Measurements from ENCODE around the gene HOXB7.

HOXB7 gene

DNA sequence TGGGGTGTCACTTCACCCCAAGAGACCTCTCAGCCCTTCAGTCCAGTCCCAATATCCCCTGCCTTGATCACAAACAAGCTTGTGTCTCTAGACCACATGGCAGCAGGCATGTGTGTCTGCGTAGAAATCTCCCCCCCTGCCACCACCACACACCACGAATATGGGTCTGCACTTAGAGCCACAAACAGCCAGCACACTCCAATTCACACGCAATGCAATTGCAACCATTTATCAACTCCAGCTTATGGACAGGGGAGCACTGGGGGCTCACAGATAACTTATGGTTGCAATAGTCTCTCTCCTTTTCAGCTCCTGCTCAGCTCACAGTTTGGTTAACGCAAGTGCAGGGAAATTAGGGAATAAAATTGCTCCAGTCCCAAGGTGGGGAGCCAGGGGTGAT lies 12.8 kb upstream of the HOXB7 start:
- no peak for DNase-seq (ENCODE audit: low spot score)

DNA sequence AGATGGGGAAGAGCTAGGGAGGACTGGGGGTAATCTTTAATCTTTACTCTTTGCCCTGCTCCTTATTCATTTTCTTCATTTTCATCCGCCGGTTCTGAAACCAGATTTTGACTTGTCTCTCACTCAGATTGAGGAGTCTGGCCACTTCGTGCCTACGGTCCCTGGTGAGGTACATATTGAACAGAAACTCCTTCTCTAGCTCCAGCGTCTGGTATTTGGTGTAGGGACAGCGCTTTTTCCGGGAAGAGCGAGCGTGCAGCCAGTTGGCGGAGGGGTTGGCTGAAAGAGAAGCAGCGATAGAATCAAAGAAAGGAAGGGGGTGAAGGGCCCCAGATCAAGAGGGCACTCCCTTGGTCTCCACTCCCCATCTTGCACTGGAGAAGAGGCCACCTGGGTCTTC lies 12.0 kb upstream of the HOXB7 start:
- no peak for DNase-seq (ENCODE audit: low spot score)

DNA sequence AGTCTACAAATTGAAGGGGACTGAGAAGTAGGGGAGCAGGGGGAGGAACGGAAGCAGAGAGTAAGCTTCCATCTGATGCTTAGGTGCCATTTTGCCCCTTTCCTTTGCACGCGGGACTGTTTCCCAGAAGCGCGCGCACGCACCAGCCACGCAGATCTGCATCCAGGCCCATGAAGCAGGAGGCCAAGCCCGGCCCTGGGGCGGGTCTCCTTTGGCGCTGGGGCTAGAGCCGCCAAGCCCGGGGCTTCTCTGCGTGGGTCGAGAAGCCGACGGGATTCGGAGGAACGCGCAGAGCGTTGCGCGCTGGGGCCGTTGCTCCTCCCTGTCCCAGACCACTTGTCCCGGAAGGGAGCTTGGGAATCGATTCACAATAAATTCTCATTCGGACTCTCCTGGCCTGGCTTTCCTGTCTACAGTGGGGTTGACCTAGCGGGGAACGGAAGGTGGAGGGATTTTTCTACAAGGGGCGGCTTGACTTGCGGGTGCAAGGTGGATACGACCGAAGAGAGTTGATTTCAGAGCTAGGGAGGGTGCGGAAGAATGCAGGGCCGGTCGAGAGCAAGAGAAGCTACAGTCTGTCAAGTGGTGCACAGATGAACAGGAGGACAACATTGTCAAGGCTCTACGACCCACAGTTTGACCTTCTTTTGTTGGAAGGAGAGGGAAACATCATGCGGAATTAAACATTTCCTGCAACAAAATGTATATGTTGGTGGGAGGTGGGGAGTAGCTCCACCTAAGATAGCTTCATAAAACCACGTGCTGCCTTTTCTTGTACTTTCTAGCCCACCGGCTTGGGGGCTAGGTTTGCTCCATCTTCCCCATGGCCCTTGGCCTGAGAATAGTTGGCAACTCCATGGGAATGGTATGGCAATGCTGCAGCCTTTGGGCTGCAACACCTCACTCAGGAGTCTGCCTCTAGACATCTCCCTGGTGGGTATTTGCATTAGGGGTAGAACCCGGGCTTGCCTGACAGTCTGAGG lies 10.9 kb upstream of the HOXB7 start:
- no peak for DNase-seq (ENCODE audit: low spot score)

DNA sequence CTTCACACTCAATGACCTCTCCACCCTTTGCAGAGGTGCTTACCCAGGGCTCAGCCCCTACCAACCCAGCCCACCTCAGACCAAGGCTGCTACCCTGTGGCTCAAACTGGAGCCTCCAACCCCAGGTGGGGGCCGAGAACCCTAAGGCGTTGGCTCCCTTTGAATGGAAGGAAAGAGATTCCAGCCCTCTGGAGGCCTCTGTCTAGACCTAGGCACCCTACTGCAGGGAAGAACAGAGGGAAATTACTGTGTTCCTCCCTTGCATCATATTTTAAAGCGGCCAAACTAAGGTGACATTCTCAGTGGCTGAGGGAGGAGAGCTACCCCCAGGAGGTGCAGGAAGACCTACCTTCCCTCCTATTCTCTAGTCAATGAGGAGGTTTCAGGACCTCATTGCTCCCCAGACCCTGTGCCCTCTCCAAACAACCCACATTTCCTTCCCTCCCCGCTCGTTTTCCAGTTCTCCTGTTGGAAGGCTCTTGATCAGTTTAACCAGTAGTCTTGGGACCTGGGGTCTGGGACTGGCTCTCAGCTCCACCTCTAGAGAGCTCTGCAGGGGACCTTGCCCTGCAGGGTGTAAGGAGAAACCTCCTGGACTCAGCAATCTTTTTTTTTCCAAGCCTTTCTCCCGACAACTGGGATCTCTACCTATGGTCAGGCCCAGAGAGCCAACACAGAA lies 9.8 kb upstream of the HOXB7 start:
- no peak for DNase-seq (ENCODE audit: low spot score)

DNA sequence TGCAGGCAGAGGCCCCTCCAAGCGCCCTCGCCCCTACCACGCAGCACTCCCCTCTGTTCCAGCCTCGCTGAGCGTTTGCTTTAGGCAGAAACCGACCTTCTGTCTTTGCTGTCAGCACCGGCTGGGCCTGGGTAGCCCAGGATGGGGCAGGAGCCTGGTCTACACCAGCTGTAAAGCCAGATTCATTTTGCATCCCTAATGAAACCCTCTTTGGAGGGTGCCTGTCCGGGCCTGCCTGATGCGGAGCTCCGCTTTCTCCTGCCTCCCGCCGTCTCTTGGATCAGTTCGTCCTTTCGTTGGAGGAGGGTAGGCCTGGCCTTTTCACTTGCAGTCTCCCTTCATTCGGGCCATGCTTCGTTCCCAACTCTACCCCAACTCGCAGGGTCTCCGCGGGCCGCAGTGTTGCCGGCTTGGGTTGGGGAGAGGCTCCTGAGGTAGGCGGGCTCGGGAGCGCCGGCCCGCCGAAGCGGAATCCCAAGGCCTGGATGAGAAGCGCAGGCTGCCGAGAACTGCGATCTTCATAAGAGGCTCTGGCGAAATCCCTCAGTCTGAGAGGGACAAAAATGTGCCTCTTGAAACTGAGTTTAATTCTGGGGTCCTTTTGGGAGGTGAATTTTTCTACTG lies 9.1 kb upstream of the HOXB7 start:
- DNase-seq (ENCODE audit: low spot score): no peak

DNA sequence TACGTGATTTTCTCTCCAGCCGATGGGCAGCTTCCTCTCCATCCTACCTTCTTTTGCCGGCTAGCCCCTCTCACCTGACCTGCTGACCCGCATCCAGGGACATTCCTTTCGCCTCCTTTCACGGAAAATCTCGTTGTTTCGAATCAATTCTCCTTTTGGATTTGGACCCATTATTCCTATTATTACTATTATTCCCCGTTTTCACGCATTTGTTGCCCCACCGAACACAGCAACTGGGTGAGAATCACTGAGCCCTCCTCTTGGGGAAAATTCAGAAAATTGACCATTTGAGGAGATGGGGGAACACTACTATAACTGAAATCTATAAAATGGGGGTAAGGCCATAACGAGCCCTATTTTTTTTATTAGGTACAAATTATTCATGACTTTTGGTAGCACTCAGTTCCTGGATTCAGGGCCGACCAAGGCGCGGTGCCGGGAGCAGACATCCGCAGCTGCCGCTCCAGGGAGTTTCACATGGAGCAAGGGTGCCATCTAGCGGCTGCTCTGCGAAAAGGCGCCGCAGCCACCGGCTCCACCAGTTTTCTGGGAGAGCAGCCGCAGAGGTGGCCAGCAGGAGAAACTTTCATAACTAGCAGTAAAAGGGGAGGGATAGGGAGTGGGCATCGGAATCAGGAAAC lies 7.6 kb upstream of the HOXB7 start:
- DNase-seq (ENCODE audit: low spot score): peak; percentile 73

DNA sequence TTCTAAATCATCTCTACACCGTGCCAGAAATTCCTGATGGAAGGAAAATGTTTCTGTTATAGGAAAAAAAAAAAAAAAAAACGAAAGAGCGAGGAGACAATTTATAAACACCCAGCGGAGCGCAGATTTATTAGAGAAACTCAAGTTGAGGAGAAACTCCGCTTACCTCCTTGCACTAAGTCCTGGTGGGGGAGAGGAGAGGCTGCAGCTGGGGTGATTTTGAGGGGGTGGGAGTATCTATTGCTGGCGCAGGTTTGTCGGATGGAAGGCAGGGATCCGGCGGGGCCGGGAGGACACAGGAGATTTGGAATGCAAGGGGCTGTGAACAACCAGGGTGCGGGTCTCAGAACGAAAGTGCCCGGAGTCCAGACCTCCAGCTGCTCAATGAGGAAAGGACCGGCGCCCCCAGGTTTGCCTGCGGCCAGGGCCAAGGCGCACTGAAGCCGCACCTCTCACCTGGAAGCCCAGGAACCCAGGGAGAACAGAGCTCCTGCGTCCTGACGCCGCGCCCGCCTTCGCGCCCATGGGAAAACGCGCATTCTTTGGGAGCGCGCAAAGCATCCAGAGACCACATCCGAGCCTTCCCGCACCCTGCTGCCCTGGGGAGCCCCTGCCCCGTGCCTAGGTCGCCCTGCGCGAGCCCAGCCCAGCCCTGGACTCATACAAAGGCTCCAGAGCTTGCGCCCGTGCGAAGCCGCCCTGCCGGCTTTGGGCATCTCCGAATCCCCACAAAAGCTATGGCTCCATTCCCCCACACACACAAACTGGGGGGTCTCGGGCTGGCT lies 6.8 kb upstream of the HOXB7 start:
- DNase-seq (ENCODE audit: low spot score): no peak

DNA sequence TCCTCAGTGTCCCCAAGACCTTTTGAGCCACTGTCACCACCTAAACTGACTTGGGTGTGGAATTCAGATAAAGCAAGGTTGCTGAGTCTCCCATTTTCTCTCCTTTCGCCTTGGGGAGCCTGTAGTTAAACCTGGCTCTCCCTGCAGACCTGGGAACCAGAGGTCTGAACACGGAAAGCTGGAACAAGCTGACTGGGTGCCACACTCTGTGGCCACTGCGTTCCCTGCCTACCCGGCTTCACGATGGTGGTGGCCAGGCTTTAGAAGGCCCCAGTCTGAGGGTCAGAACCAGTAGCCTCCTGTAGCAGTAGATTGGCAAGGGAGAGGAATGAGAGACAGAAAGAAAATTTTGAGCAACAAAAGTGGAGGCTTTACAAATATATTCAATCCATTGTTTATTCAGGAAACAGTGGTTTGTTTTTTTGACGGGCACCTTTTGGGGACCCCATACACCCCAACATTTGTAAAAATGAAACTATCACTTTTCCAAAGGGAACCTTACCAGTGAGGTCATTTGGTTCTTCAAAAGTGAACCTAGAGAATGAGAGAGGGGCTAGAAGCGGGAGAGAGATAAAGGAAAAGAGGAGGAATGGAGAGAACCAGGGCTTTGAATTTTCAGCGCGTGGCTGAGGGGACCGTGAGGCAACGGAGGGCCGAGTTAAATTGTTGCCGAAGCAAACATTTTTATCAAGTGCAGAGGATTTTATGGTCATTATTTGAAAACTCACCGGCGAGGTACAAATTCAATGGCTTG lies 6.1 kb upstream of the HOXB7 start:
- DNase-seq (ENCODE audit: low spot score): no peak

DNA sequence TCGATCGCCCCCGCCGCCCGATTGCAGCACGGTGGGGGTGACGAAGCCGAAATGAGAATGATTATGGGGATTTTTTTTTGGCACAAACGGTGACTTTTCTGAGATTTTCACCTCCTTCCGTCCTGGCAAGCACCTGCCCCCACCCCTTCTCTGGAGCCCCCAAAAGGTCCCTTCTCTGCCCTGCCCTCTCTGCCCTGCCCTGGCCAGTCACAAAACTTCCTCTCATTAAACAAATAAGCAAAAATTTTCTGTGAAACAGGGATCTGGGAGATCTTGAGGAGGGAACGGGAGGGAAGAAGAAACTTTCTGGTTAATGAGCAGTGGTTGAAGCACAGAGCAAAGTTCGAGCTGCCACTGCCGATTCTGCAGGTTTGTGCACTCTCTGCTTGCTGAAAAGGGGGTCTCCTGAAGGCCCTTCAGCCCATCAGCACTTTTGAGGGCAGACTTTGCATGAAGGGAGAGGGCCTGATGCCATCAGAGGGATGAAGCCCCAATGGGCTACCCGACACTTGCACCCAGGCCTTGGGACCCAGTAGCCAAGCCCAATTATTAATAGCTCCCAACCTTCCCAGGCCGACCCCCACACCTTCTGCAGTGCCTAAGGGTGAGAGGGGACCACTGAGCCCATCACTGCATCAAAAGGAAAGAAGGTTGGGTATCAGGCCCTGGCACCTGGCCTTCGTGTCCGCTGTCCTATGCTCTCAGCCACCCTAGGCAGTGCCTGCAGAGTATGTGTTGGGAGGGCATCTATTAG lies 5.3 kb upstream of the HOXB7 start:
- DNase-seq (ENCODE audit: low spot score): no peak

DNA sequence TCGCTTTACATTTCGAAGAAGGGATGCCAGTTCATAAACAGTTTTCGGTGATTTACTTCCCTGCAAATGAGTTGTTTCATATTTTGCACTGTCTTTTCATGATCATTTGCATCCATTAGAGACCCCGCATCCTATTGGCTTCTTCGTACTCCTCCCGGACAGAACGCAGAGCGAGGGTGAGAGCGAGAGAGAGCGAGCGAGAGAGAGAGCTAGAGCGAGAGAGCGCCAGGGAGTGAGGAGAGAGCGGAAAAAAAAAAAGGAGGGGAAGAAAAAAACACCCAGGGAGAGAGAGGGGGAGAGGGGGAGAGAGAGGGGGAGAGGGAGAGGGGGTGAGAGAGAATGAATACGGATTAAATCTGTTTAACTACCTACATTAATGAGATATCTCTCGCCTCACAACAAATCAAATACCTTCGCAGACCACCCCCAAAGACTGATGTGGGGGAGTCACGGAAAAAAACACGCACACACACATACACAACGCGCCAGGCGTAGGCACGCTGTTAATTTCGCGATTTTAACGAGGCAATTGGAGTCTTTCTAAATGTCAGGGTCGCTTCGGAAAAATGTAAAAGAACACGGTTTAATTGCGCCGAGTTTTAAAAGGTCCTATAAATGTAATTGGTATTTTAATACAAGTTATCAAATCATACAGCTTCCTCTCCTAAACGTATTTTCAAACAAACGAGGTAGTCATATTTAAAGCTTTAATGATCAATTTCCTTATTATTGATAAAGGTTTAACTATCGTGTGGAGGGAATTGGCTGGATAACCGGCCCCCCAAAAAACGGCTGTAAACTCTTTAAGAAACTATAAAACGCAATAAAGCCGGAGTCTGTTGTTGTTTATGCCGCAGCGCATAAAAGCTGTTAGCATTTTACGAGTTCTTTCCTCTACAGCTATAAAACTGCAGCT lies 4.5 kb upstream of the HOXB7 start, which contains the start of gene HOXB8:
Gene HOXB8, minus strand, starts transcription at position 246 of the 916 bp plus-strand sequence. CDS start 588 bp downstream, outside the sequence.
- no peak for DNase-seq (ENCODE audit: low spot score)

DNA sequence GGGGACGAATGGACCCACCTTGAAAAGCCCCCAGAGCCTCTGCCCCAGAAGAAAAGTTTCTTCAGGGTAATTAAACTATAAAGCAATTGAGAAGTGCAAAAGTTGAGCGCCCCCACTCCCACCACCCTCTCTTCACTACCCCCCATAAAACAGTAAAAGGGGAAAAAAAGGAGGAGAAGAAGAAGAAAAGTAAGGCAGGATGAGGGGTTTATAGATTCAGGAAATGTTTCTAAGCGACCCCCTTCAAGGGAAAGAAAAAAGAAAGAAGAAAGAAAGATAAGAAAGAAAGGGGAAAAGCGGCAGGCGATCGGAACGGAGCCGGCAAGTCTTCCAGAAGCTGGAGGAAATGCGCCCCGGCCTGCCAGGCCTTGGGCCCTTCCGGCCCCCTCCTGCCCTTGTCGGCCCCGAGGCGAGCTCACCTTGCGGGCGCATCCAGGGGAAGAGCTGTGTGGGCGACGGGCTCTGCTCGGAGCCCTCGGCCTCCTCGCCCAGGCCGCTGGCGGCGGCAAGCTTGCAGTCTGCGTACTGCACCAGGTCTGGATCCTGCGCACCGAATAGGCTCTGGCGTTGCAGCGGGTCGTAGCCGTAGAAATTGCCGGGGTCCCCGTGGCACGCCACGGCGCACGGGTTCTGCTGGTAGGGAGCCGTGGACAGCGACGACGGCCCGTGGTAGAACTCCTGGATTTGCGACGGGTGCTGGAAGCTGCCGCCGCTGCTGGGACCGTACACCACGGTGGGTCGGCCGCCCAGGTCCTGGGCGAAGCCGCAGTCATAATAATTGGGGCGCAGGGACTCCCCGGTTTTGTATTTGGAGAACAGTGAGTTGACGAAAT lies 3.3 kb upstream of the HOXB7 start:
- DNase-seq (ENCODE audit: low spot score): no peak

DNA sequence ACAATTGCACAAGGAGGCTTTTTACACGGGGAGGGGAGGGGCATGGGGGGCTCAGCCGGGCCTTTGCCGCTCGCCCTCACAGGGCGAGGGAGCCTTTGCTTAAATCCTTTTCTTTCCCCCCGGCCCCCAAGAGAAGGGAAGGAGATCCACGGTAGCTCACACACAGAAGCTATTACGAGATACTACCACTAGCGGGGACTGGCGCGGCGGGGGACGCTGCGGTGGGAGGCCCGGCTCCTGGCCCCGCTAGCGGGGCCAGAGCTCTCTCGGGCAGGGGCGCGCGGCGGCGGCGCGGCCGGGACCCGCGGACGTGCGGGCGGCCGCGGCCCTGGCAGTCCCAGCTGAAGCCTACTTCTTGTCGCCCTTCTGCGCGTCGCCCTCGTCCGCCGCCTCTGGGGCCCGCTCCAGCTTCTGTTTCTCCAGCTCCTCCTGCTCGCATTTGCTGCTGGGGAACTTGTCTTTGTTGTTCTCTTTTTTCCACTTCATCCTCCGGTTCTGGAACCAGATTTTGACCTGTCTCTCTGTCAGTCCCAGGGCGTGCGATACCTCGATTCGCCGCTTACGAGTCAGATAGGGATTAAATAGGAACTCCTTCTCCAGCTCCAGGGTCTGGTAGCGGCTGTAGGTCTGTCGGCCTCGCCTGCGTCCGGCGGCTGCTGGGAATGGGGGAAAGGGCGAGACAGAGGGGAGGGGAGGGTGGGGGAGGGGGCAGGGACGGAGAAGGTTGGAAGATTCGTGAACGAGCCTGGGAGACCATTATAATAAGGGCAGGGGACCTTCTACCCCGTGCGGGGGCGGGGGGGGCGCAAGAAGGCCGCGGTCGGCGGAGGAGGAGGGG lies 2.3 kb upstream of the HOXB7 start:
- DNase-seq (ENCODE audit: low spot score): peak; percentile 42

DNA sequence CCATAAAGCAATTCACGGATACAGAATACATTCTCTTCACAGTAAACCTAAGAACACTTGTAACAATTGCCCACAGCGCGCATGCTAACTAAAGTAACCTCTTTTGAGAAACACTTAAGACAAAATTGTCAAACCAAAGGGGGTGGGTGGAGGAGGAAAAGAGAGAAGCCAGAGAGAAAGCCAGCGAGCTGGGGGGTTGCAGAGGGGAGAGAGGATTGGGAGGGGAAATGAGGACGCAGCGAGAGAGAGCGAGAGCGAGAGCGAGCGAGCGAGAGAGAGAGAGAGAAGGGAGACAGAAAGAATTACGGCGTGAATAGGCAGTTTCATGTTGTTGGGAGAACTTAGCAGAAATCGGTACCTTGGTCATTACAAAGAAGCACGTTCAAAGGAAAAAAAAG lies 1.6 kb upstream of the HOXB7 start:
- DNase-seq (ENCODE audit: low spot score): no peak

DNA sequence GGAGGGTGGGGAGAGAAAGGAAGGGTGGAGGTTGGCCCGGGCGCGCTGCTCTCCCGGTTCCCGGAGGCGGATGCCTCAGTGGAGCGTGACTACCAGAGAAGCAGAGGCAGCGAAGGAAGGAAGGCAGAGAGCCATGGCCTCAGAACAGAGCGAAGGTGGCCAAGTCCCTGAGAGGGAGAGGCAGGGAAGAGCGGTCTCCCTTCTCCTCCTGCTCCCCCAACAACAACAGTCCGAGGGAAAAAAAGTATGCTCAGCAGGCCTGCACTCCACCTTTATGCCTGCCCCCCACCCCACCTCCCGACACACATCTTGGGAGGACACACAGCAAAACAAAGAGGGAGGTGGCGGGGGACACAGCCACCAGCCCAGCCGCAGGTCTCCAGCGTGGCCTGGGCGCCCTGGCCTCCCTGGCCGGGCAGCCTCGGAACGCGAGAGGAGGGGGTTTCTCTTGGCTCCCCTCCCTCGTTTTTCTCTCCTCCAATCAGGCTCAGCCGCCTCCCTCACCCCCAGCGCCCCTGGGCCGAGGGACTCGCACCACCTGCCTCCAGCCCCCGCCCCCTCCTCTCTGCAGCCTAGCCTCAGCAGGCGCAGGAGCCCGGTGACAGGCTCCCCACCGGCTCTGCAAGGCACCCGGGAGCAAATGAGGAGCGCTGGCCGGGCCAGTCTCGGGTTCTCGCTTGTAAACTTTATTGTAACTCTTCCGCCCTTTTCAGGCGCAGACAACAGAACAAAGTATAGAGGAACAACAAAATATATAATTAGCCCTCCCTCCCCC lies 1.1 kb upstream of the HOXB7 start:
- DNase-seq (ENCODE audit: low spot score): no peak

DNA sequence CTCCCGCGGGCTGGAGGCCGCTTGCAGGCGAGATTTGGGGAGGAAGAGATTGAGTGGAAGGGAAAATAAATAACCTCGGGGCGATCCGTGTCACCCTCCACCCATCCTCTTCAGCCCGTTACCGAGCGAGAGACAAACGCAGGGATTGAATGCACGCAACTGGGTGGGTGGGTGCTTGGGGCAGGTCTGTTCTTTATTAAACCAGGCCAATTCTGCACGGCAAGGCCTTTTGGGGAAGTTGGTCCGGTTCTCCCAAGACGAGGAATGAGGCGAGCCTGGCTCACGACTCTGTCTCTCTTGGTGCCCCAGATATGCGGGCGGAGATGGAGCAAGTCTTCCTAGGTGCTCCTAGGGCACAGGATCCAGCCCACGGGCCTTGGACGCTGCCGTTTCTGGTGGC lies 396 bp upstream of the HOXB7 start:
- DNase-seq (ENCODE audit: low spot score): no peak

DNA sequence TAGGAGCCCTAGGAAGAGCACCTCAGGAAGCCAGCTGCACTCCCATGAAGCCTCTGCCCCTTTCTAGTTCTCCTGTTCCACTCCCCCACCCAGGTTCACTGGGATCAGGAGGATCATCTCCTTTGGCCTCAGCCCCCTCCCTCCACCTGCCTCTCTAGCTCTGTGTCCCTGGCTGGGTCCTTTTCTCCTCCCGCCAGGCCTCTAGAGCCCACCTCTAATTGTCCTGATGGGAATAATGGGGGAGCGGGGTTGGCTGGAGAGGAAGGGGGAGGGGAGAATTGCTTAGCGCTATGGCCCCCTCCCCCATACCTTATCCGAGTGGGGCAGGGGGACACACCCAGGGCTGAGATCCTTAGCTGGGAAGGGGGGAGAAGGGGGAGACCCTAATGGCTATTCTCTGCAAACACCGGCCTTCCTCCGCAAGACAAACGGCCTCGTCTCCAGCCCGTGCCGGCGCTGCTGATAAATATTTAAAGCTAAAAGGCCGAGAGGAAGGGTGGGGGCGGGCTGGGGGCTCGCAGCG lies 997 bp downstream of the HOXB7 start:
- DNase-seq (ENCODE audit: low spot score): no peak
